ENCODE results near the gene TBL3.
"Not testable (repeated sequence)": the region's sequence is repeated elsewhere in the genome, so short reads cannot be mapped to it uniquely, and the experiment has no call there.

GRCh38 chr16:1962161-1963153 lies 9.4 kb upstream of the TBL3 start:
- not testable (repeated sequence) for TF ChIP-seq CTCF, EP300, POLR2A (IDR thresholded peaks at IDR 0.05)

All from upper lobe of left lung (tissue), 4 donors.